ENCODE data around the gene NT5C3B. TPM values are rescaled to one million over a fixed set of nuclear protein-coding genes. Genes with fewer than 3 reads are reported as not detected.
"Not testable (repeated sequence)": the region's sequence is repeated elsewhere in the genome, so short reads cannot be mapped to it uniquely, and the experiment has no call there.

Gene NT5C3B
- total RNA-seq, 1 donor from 2014 or later: 40.8 TPM

- H3K4me1 Mint-ChIP-seq (ENCODE audit: low read depth): peaks cover 5% of the 10 kb centered on the region
- no peaks in the 10 kb centered on the region for H3K9me3 Mint-ChIP-seq
- intact Hi-C loops (cut with micrococcal nuclease): no loop called here
- DNase-seq (ENCODE audit: low spot score): no peak
- H3K4me3 Mint-ChIP-seq: no peak overlapping the region
- no peaks in the 10 kb centered on the region for H3K36me3 Mint-ChIP-seq (ENCODE audit: low read depth)
- H3K27ac Mint-ChIP-seq: no peak overlapping the region
- peaks cover 28% of the 10 kb centered on the region for H3K27me3 Mint-ChIP-seq (ENCODE audit: insufficient read depth)
Measured at GRCh38 chr17:41782142-41782541, 53.9 kb downstream of the NT5C3B start.

- no peak overlapping the region for H3K27ac Mint-ChIP-seq
- intact Hi-C loops (cut with micrococcal nuclease): no loop called here
- peaks cover 22% of the 10 kb centered on the region for H3K27me3 Mint-ChIP-seq (ENCODE audit: insufficient read depth)
- no peaks in the 10 kb centered on the region for H3K9me3 Mint-ChIP-seq
- no peak for DNase-seq (ENCODE audit: low spot score)
- H3K36me3 Mint-ChIP-seq (ENCODE audit: low read depth): no peaks in the 10 kb centered on the region
- H3K4me1 Mint-ChIP-seq (ENCODE audit: low read depth): peaks cover 5% of the 10 kb centered on the region
- no peak overlapping the region for H3K4me3 Mint-ChIP-seq
Measured at GRCh38 chr17:41781404-41782110, 54.5 kb downstream of the NT5C3B start.

GRCh38 chr17:41779954-41780353 lies 56.1 kb downstream of the NT5C3B start:
- peaks cover 5% of the 10 kb centered on the region for H3K4me1 Mint-ChIP-seq (ENCODE audit: low read depth)
- H3K27ac Mint-ChIP-seq: no peak overlapping the region
- peaks cover 19% of the 10 kb centered on the region for H3K27me3 Mint-ChIP-seq (ENCODE audit: insufficient read depth)
- intact Hi-C loops (cut with micrococcal nuclease): no loop called here
- DNase-seq (ENCODE audit: low spot score): no peak
- H3K9me3 Mint-ChIP-seq: no peaks in the 10 kb centered on the region
- H3K36me3 Mint-ChIP-seq (ENCODE audit: low read depth): no peaks in the 10 kb centered on the region
- no peak overlapping the region for H3K4me3 Mint-ChIP-seq

- no peak overlapping the region for H3K4me3 Mint-ChIP-seq
- no peak for DNase-seq (ENCODE audit: low spot score)
- H3K9me3 Mint-ChIP-seq: no peaks in the 10 kb centered on the region
- H3K27ac Mint-ChIP-seq: no peak overlapping the region
- H3K27me3 Mint-ChIP-seq (ENCODE audit: insufficient read depth): peaks cover 7% of the 10 kb centered on the region
- no peaks in the 10 kb centered on the region for H3K4me1 Mint-ChIP-seq (ENCODE audit: low read depth)
- intact Hi-C loops (cut with micrococcal nuclease): no loop called here
- no peaks in the 10 kb centered on the region for H3K36me3 Mint-ChIP-seq (ENCODE audit: low read depth)
Measured at GRCh38 chr17:41777574-41778188, 58.4 kb downstream of the NT5C3B start.

GRCh38 chr17:41777157-41777573 lies 58.9 kb downstream of the NT5C3B start:
- no peak for DNase-seq (ENCODE audit: low spot score)
- Mint-ChIP-seq H3K27ac (no peak overlapping the region), H3K9me3 (no peaks in the 10 kb centered on the region), H3K36me3 (ENCODE audit: low read depth) (no peaks in the 10 kb centered on the region), H3K27me3 (ENCODE audit: insufficient read depth) (peaks cover 7% of the 10 kb centered on the region), H3K4me3 (no peak overlapping the region), H3K4me1 (ENCODE audit: low read depth) (no peaks in the 10 kb centered on the region)
- intact Hi-C loops (cut with micrococcal nuclease): no loop called here

- DNase-seq (ENCODE audit: low spot score); H3K4me1 Mint-ChIP-seq (ENCODE audit: low read depth); H3K4me3 Mint-ChIP-seq; H3K36me3 Mint-ChIP-seq (ENCODE audit: low read depth); H3K27me3 Mint-ChIP-seq (ENCODE audit: insufficient read depth); intact Hi-C loops (cut with micrococcal nuclease); H3K27ac Mint-ChIP-seq; H3K9me3 Mint-ChIP-seq: not testable (repeated sequence)
Measured at GRCh38 chr17:41776262-41776900, 59.7 kb downstream of the NT5C3B start.

- Mint-ChIP-seq H3K4me3 (no peak overlapping the region), H3K27ac (no peak overlapping the region), H3K9me3 (no peaks in the 10 kb centered on the region), H3K27me3 (ENCODE audit: insufficient read depth) (no peaks in the 10 kb centered on the region), H3K4me1 (ENCODE audit: low read depth) (no peaks in the 10 kb centered on the region), H3K36me3 (ENCODE audit: low read depth) (no peaks in the 10 kb centered on the region)
- no peak for DNase-seq (ENCODE audit: low spot score)
- intact Hi-C loops (cut with micrococcal nuclease): no loop called here
Measured at GRCh38 chr17:41775394-41776226, 60.4 kb downstream of the NT5C3B start.

Other genes starting within 250 kb of the NT5C3B start
- not detected in 2 replicates for gene KRT14, start 249.3 kb downstream of the NT5C3B start, total RNA-seq
- gene KRT16, start 223.5 kb downstream of the NT5C3B start, total RNA-seq: not detected in 2 replicates
- gene KRT17, start 211.7 kb downstream of the NT5C3B start, total RNA-seq: 0.24 TPM in 1 of 2 replicates, not detected in the other
- 876 and 893 TPM in 2 replicates for gene EIF1, start 147.3 kb downstream of the NT5C3B start, total RNA-seq
- gene GAST, start 123.9 kb downstream of the NT5C3B start, total RNA-seq: not detected in 2 replicates
- not detected in 2 replicates for gene HAP1, start 101.6 kb downstream of the NT5C3B start, total RNA-seq
- 0.12 and 0.39 TPM in 2 replicates for gene JUP, start 49.5 kb downstream of the NT5C3B start, total RNA-seq
- 4.1 and 5.0 TPM in 2 replicates for gene P3H4, start 24.3 kb downstream of the NT5C3B start, total RNA-seq
- 0.62 and 1.1 TPM in 2 replicates for gene FKBP10, start 23.2 kb downstream of the NT5C3B start, total RNA-seq
- not detected in 2 replicates for gene KLHL10, start 1.6 kb upstream of the NT5C3B start, total RNA-seq
- 20.0 and 21.7 TPM in 2 replicates for gene KLHL11, start 29.2 kb upstream of the NT5C3B start, total RNA-seq
- gene ACLY, start 82.7 kb upstream of the NT5C3B start, total RNA-seq: 200 and 211 TPM in 2 replicates
- gene ODAD4, start 94.4 kb upstream of the NT5C3B start, total RNA-seq: 0.39 and 0.73 TPM in 2 replicates
- gene CNP, start 130.6 kb upstream of the NT5C3B start, total RNA-seq: 89.1 and 89.8 TPM in 2 replicates
- gene DNAJC7, start 181.2 kb upstream of the NT5C3B start, total RNA-seq: 124 and 129 TPM in 2 replicates
- 32.6 and 36.3 TPM in 2 replicates for gene NKIRAS2, start 183.9 kb upstream of the NT5C3B start, total RNA-seq
- gene C17orf113, start 214.4 kb upstream of the NT5C3B start, total RNA-seq: 0.05 TPM in 2 replicates